Esophagus muscularis mucosa (tissue), 4 donors: Measurements from ENCODE around the gene KIF22. TPM values are rescaled to one million over a fixed set of nuclear protein-coding genes. Genes with fewer than 3 reads are reported as not detected.

Experiments
- DNase-seq: peaks from one replicate; pipeline ENCODE4 v3.0.0-alpha.2; 2017; ENCODE audit errors: extremely low spot score
- H3K27ac ChIP-seq, 4 donors: fragments of 200-600 bp; sonication (generic); replicated peaks in 1 of 4; 1 replicate in 3 of 4; 2 replicates in 1 of 4; pipeline ENCODE4 v1.5.1; 2016 to 2019; ENCODE audit warnings: mild to moderate bottlenecking in 1 of 4
- H3K27me3 ChIP-seq, 4 donors: fragments of 200-600 bp; sonication (generic); one replicate each; pipeline versions ENCODE4 v1.5.1 to v1.6.0; 2016 to 2019
- H3K36me3 ChIP-seq, 4 donors: fragments of 200-600 bp; sonication (generic); one replicate each; pipeline ENCODE4 v1.5.1; 2016 to 2019
- H3K4me1 ChIP-seq, 4 donors: fragments of 200-600 bp; sonication (generic); one replicate each; pipeline ENCODE4 v1.5.1; 2016 to 2019
- H3K4me3 ChIP-seq, 4 donors: fragments of 200-600 bp; sonication (generic); 1 replicate in 2 of 4; 2 replicates in 2 of 4; pipeline ENCODE4 v1.5.1; 2016 to 2019; ENCODE audit warnings: mild to moderate bottlenecking in 4 of 4, moderate library complexity in 1 of 4
- H3K9me3 ChIP-seq, 4 donors: fragments of 200-600 bp; sonication (generic); 1 replicate in 3 of 4; 2 replicates in 1 of 4; pipeline ENCODE4 v1.5.1; 2016 to 2019
- EP300 ChIP-seq: sonication (generic); formaldehyde crosslinking; IDR thresholded peaks from one replicate; pipeline ENCODE4 v1.6.1; 2017; ENCODE audit warnings: antibody characterized with exemption
- POLR2A ChIP-seq: fragments of 450-650 bp; IDR thresholded peaks from one replicate; pipeline ENCODE4 v1.6.1; 2017; ENCODE audit warnings: antibody characterized with exemption, moderate library complexity, mild to moderate bottlenecking, low read depth
- POLR2AphosphoS5 ChIP-seq, 2 donors: sonication (generic); formaldehyde crosslinking; IDR thresholded peaks; one replicate each; pipeline ENCODE4 v1.6.1; 2017; ENCODE audit warnings: antibody characterized with exemption in 2 of 2
- WGBS: methylation state at CpG from one replicate; pipeline ENCODE4 v1.1.5; 2018; 5-methylcytosine and 5-hydroxymethylcytosine counted together
- intact Hi-C: fragments of 100-400 bp; cut with DNase I; formaldehyde crosslinking; loops from one replicate; pipeline ENCODE4 v1.15.1; 2023
- total RNA-seq, 4 donors: library from RNA; depleted of rRNA; stranded (reverse); fragments of >200 nt; gene quantifications; one replicate each; pipeline versions ENCODE4 v1.1.0 to v1.2.1, GENCODE V29; 2016
- TF ChIP-seq, protein P1 (sequence below), 3 experiments: fragments of 200-600 bp in 2 of 3; fragments of 450-650 bp in 1 of 3; sonication (generic) in 2 of 3; IDR thresholded peaks; one replicate each; pipeline ENCODE4 v1.5.1; 2017 to 2019; ENCODE audit warnings: antibody characterized with exemption in 3 of 3, mild to moderate bottlenecking in 2 of 3, moderate library complexity in 1 of 3

Gene KIF22
- total RNA-seq, 4 donors from 2014 or later = 10.8 to 12.3 (median 11.8) TPM

- H3K9me3 ChIP-seq = no peaks in the 10 kb centered on the region
- peak in 1 of 2 donors; percentile 34 for TF ChIP-seq POLR2AphosphoS5 (IDR thresholded peaks at IDR 0.05)
- TF ChIP-seq, protein P1, sequence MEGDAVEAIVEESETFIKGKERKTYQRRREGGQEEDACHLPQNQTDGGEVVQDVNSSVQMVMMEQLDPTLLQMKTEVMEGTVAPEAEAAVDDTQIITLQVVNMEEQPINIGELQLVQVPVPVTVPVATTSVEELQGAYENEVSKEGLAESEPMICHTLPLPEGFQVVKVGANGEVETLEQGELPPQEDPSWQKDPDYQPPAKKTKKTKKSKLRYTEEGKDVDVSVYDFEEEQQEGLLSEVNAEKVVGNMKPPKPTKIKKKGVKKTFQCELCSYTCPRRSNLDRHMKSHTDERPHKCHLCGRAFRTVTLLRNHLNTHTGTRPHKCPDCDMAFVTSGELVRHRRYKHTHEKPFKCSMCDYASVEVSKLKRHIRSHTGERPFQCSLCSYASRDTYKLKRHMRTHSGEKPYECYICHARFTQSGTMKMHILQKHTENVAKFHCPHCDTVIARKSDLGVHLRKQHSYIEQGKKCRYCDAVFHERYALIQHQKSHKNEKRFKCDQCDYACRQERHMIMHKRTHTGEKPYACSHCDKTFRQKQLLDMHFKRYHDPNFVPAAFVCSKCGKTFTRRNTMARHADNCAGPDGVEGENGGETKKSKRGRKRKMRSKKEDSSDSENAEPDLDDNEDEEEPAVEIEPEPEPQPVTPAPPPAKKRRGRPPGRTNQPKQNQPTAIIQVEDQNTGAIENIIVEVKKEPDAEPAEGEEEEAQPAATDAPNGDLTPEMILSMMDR (IDR thresholded peaks at IDR 0.05) = no peak
- peaks cover 73 to 94% (median 90%) of the 10 kb centered on the region in 4 donors for H3K4me1 ChIP-seq
- H3K36me3 ChIP-seq = peaks cover 0 to 19% (median 16%) of the 10 kb centered on the region in 4 donors
- H3K4me3 ChIP-seq = peak overlapping the region; percentile 64 to 82 (median 72)
- DNase-seq = no peak
- no peaks in the 10 kb centered on the region for H3K27me3 ChIP-seq
- 32% methylated on average over 9 of the region's 11 CpGs for WGBS
- peak overlapping the region; percentile 81 to 91 (median 86) for H3K27ac ChIP-seq
- intact Hi-C loops = no loop called here
Measured at GRCh38 chr16:29820730-29821642, 30.4 kb downstream of the KIF22 start.

- intact Hi-C loops = no loop called here
- Histone ChIP-seq H3K4me1 (peaks cover 80 to 97% (median 95%) of the 10 kb centered on the region in 4 donors), H3K4me3 (peak overlapping the region; percentile 64 to 82 (median 72)), H3K9me3 (no peaks in the 10 kb centered on the region), H3K36me3 (peaks cover 0 to 19% (median 16%) of the 10 kb centered on the region in 4 donors), H3K27ac (peak overlapping the region; percentile 81 to 91 (median 86)), H3K27me3 (no peaks in the 10 kb centered on the region)
- WGBS = 45% methylated on average over 7 of the region's 7 CpGs
- TF ChIP-seq EP300 (no peak), POLR2A (no peak), POLR2AphosphoS5 (IDR thresholded peaks at IDR 0.05) (no peak)
- TF ChIP-seq, protein P1 (IDR thresholded peaks at IDR 0.05) = no peak
- no peak for DNase-seq
Measured at GRCh38 chr16:29821643-29822115, 31.1 kb downstream of the KIF22 start.

- DNase-seq = no peak
- Histone ChIP-seq H3K27ac (peak overlapping the region; percentile 55 to 76 (median 72)), H3K27me3 (no peaks in the 10 kb centered on the region), H3K4me1 (peaks cover 62 to 96% (median 92%) of the 10 kb centered on the region in 4 donors), H3K4me3 (peak overlapping the region in 3 of 4 donors; percentile 5 to 36 (median 23)), H3K9me3 (no peaks in the 10 kb centered on the region), H3K36me3 (peaks cover 0 to 2% (median under 1%) of the 10 kb centered on the region in 4 donors)
- TF ChIP-seq POLR2AphosphoS5 (IDR thresholded peaks at IDR 0.05) (no peak), EP300 (no peak), POLR2A (no peak)
- TF ChIP-seq, protein P1 (IDR thresholded peaks at IDR 0.05) = no peak
- 36% methylated on average over 4 of the region's 7 CpGs for WGBS
- intact Hi-C loops = no loop called here
Measured at GRCh38 chr16:29824589-29825144, 34.1 kb downstream of the KIF22 start.

GRCh38 chr16:29825145-29826044, 34.8 kb downstream of the KIF22 start:
- Histone ChIP-seq H3K36me3 (peaks cover 3 to 8% (median 5%) of the 10 kb centered on the region in 4 donors), H3K9me3 (no peaks in the 10 kb centered on the region), H3K4me1 (peaks cover 56 to 97% (median 89%) of the 10 kb centered on the region in 4 donors), H3K4me3 (peak overlapping the region in 3 of 4 donors; percentile 12 to 36 (median 23)), H3K27ac (peak overlapping the region; percentile 55 to 76 (median 72)), H3K27me3 (no peaks in the 10 kb centered on the region)
- intact Hi-C loops = no loop called here
- no peak for DNase-seq
- WGBS = 47% methylated on average over 9 of the region's 10 CpGs
- TF ChIP-seq POLR2AphosphoS5 (IDR thresholded peaks at IDR 0.05) (no peak), POLR2A (no peak), EP300 (no peak)
- TF ChIP-seq, protein P1 (IDR thresholded peaks at IDR 0.05) = no peak
